GM18909 (cell line): ENCODE results near the gene ACOX2.

Source experiments
- ATAC-seq: cut with Tn5 transposase; IDR thresholded peaks from one replicate; pipeline ENCODE4 v1.9.1; 2021; ENCODE audit warnings: mild to moderate bottlenecking; ENCODE audit not compliant: unreplicated experiment, poor library complexity

ACOX2 gene

GRCh38 chr3:58567251-58567515 is 30.2 kb upstream of the ACOX2 start:
- ATAC-seq, result no peak

DNA sequence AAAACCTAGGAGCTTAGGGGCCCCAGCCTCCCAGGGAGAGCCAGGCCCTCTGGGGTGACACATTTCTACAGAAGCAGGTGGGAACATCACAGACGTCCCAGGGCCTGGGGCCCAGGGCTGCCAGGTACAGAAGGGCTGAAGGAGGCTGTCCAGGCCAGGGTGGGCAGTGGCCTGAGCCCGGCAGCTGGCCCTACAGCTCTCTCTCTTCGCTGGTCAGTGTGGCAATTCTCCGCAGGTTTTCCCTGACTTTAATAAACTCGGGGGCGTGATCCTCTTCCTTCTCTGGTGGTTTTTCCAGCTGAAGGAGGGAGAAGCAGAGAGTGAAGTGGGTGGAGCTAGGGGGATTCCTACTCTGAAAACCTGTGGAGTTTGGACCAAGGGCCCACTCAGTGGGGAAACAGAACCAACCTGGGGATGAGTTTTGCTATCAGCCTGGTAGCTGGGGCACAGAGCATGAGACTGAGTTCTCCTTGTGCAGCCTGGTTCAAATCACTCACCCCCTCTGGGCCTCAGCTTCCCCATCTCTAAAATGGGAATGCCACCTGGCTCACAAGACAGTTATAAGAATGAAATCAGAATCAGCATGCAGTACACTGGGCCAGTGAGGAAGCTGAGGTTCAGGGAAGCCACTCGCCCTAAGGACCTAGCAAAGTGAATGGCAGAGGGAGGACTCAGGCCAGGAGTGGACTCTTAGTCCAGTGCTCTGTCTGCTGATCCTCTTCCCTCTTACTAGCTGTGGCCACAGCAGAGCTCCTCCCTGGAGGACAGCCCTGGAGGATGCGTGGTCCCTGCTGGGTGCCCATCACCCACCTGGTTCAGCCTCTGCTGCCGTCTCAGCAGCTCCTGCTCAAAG is 29.6 kb upstream of the ACOX2 start:
- no peak for ATAC-seq

- no peak for ATAC-seq
These were observed 28.8 kb upstream of the ACOX2 start for GRCh38 chr3:58565621-58566397.

DNA sequence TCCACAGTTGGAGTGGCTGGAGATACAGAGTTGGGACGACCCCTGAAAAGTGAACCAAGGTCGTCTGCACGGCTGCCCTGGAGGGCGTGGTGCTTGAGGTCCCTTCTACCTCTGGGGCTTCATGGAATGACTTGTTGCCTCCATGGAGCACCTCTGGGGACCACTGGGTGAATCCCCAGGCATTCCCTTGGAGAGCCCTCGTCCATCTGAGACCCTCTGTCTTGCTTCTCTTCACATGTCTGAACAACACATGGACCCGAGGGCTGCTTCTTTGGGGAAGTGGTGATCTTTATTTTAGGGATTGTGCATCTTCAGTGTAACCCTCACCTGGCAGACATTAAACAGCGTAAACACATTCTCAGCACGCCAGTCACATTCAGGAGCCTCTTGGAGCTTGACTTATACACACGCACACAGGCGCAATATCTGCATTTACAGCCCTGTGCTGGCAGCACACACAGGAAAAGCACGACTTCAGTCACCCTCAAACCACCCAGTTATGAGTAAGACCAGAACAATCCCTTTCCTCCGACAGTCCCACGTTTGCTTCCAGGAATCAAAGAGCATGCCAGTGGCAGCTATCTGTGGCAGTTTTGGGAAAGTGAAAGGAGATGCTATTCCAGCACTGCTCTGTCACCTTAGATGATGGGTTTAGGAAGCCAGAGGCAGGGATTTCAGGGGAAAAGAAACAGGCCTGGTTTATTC is 27.6 kb upstream of the ACOX2 start:
- no peak for ATAC-seq

DNA sequence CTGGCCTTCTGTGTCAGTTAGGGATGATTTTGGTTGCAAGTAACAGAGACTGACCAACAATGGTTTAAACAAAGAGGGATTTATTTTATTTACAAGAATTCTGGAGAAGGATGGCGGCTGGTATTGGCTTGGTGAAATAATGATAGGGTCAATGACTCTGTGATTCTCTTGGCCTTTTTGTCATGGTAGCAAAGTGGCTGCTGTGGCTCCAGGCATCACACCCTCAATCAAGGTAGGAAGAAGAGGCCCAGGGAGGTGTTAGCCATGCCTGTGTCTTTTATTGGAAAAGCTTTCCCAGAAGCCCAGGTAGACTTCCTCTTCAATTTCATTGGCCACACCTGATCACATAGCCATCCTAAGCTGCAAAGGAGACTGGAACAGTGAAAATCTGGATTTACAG is 27.1 kb upstream of the ACOX2 start:
- ATAC-seq, result no peak

GRCh38 chr3:58563386-58564035 is 26.5 kb upstream of the ACOX2 start:
- ATAC-seq, result no peak

DNA sequence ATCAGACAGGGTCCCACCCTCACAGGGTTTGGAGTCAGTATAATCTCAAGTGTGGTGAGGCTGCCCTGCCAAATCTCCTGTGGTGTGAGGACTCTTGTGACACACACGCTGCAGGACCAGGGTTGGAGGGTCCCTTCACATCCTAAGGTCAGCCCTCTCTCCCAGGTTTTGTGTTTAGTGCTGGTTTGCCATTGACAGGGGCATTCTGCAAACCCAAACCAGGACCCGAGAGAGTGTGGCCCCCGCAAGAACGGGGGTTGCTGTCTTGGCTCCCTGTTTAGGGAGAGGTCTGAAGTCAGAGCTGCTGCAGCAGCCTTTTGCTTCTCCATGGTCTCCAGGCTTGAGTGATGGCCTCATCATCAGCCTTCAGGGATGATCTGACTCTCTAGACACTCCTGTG is 25.5 kb upstream of the ACOX2 start:
- no peak for ATAC-seq

DNA sequence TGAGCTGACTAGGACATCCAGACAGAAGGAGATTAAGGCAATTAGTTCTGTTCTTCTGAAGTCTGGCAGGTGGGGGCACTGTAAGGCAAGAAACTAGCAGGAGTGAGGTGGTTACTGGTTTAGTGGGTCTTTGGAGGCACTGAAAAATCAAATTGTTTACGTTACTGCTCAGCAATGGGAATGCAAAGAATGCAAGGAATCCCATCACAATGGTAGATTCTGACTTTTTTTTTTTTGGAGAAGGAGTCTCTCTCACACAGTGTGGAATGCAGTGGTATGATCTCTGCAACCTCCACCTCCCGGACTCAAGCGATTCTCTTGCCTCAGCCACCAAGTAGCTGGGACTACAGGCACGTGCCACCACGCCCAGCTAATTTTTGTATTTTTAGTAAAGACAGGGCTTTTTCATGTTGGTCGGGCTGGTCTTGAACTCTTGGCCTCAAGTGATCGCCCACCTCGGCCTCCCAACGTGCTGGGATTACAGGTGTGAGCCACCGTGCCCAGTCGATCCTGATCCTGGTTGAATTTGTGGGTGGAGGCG is 23.9 kb upstream of the ACOX2 start:
- ATAC-seq, result no peak

- no peak for ATAC-seq
These were observed 22.6 kb upstream of the ACOX2 start for GRCh38 chr3:58559586-58559985.

GRCh38 chr3:58557491-58557890 is 20.5 kb upstream of the ACOX2 start:
- ATAC-seq, result no peak

DNA sequence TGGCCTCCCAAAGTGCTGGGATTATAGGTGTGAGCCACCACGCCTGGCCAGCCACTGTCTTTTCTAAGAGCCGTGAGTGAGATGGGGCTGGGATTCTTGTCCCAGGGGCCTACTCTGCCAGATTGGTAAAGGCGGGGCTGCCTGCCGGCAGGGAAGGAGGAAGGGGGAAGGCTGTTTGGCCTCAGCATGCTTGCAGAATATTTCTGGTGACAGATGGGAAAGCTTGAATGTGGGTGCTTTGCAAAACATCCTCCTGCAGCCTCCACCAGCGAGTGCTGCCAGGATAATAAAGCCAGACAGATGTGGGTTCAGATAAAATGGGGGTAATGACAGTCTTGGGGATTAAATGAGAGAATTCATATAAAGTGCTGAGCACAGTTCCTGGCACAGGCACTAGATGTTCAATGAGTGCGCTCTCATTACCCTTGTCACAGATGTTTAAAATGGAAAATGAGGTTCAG is 19.8 kb upstream of the ACOX2 start:
- no peak for ATAC-seq

DNA sequence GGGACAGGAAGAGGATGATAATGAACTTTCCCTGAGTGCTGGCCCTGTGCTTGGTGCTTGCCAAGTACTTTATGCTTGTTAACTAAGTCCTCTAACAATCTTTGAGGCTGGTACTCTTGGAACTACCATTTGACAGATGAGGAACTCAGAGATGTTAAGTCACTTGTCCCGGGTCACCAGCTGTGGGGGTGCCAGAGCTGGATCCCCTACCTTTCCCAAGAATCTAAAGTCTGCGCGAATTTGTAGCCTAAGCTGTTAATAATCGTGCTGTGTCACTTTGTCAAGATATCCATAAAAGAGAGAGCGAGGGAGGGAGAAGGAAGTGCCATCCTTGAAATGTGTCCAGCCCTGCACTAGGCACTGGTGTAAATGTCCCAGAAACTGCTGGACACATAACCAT is 19.0 kb upstream of the ACOX2 start:
- no peak for ATAC-seq

DNA sequence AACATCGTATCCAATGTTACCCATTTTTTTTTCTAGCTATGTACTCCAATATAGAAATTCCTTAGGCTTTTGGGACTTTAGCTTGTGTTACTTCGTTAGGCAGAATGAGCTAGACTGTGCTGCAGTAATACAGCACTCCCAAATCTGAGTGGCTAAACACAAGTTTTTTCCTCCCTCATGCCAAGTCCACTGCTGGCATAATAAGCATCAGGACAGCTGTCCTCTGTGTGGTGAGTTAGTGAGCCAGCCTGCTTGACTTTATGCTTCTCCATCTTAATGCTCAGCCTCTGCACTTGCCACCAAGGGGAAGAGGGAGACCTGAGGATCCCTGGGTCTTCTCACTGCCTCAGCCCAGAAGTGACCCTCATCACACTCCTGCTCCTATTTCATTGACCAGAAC is 18.2 kb upstream of the ACOX2 start:
- ATAC-seq, result no peak

DNA sequence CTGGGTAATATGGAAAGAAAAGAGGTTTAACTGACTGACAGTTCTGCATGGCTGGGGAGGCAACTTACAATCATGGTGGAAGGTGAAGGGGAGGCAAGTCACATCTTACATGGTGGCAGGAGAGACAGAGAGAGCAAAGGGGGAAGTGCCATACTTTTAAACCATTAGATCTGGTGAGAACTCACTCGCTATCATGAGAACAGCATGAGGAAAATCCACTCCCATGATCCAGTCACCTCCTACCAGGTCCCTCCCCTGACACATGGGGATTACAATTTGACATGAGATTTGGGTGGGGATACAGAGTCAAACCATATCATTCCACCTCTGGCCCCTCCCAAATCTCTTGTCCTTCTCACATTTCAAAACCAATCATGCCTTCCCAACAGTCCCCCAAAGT is 16.0 kb upstream of the ACOX2 start:
- no peak for ATAC-seq

- ATAC-seq, result no peak
These were observed 14.7 kb upstream of the ACOX2 start for GRCh38 chr3:58551636-58552180.

GRCh38 chr3:58544541-58544940 is 7.6 kb upstream of the ACOX2 start:
- no peak for ATAC-seq

- ATAC-seq, result no peak
These were observed 3.3 kb upstream of the ACOX2 start for GRCh38 chr3:58540176-58540858.

GRCh38 chr3:58539626-58540025 is 2.6 kb upstream of the ACOX2 start:
- no peak for ATAC-seq

GRCh38 chr3:58537412-58538301 is 667 bp upstream of the ACOX2 start:
- no peak for ATAC-seq
